GM12878 (cell line): Measurements from ENCODE around the gene BBLN. TPM values are rescaled to one million over a fixed set of nuclear protein-coding genes. Genes with fewer than 3 reads are reported as not detected.
A peak's percentile ranks its signal among the peaks of the same experiment; 100 is the strongest.

Experiments used
- ATF7 ChIP-seq: fragments of 450-650 bp; IDR thresholded peaks from 2 replicates; pipeline ENCODE4 v1.6.1; 2016; ENCODE audit warnings: low read depth, mild to moderate bottlenecking
- BHLHE40 ChIP-seq, 2 experiments: fragments of 450-650 bp in 1 of 2; IDR thresholded peaks; 2 replicates each; pipeline ENCODE4 v1.6.1; 2011 to 2017; ENCODE audit warnings: low read depth in 2 of 2, borderline replicate concordance in 1 of 2, improper control_type of control experiment in 1 of 2, low read length in 1 of 2, mild to moderate bottlenecking in 1 of 2
- CBX5 ChIP-seq: sonication (generic); IDR thresholded peaks from 2 replicates; pipeline ENCODE4 v1.6.1; 2016; ENCODE audit warnings: low read depth, moderate library complexity, mild to moderate bottlenecking, inconsistent platforms
- CHD2 ChIP-seq: IDR thresholded peaks from 2 replicates; pipeline ENCODE4 v1.6.1; 2011; ENCODE audit warnings: low read depth, low read length, improper control_type of control experiment, borderline replicate concordance
- CREM ChIP-seq: IDR thresholded peaks from 2 replicates; pipeline ENCODE4 v1.6.1; 2014; ENCODE audit warnings: antibody characterized with exemption, low read depth
- ESRRA ChIP-seq: IDR thresholded peaks from 2 replicates; pipeline ENCODE4 v1.6.1; 2012; ENCODE audit warnings: mild to moderate bottlenecking, low read length, improper control_type of control experiment
- FOXK2 ChIP-seq: fragments of 450-650 bp; IDR thresholded peaks from 2 replicates; pipeline ENCODE4 v1.6.1; 2017; ENCODE audit warnings: mild to moderate bottlenecking, moderate library complexity
- GATAD2B ChIP-seq: fragments of 450-650 bp; conservative IDR thresholded peaks from 2 replicates; pipeline ENCODE4 v1.6.1; 2017; ENCODE audit warnings: low read depth, mild to moderate bottlenecking, moderate library complexity
- IKZF1 ChIP-seq: fragments of 450-650 bp; conservative IDR thresholded peaks from 2 replicates; pipeline ENCODE4 v1.6.1; 2017; ENCODE audit warnings: antibody characterized with exemption, mild to moderate bottlenecking
- MTA2 ChIP-seq: fragments of 450-650 bp; IDR thresholded peaks from 2 replicates; pipeline ENCODE4 v1.6.1; 2016; ENCODE audit warnings: low read depth, mild to moderate bottlenecking, moderate library complexity
- MXI1 ChIP-seq: fragments of 150-350 bp; IDR thresholded peaks from 2 replicates; pipeline ENCODE4 v1.6.1; 2011; ENCODE audit warnings: low read depth, mild to moderate bottlenecking, inconsistent platforms, low read length, improper control_type of control experiment
- MYB ChIP-seq: fragments of 150-350 bp; IDR thresholded peaks from 2 replicates; pipeline ENCODE4 v1.6.1; 2014; ENCODE audit warnings: mild to moderate bottlenecking, low read depth, low read length, borderline replicate concordance
- NFYA ChIP-seq: IDR thresholded peaks from 2 replicates; pipeline ENCODE4 v1.6.1; 2011; ENCODE audit warnings: low read depth, mild to moderate bottlenecking, low read length, improper control_type of control experiment, borderline replicate concordance
- PAX8 ChIP-seq: fragments of 450-650 bp; IDR thresholded peaks from 2 replicates; pipeline ENCODE4 v1.6.1; 2017; ENCODE audit warnings: mild to moderate bottlenecking, moderate library complexity
- POLR2AphosphoS2 ChIP-seq: IDR thresholded peaks from 2 replicates; pipeline ENCODE4 v1.6.1; 2011; ENCODE audit warnings: low read depth, mild to moderate bottlenecking, low read length, improper control_type of control experiment, moderate library complexity
- SREBF1 ChIP-seq: IDR thresholded peaks from 2 replicates; pipeline ENCODE4 v1.6.1; 2012; ENCODE audit warnings: mild to moderate bottlenecking, low read length
- TCF7 ChIP-seq: IDR thresholded peaks from 2 replicates; pipeline ENCODE4 v1.6.1; 2014; ENCODE audit warnings: antibody characterized with exemption, borderline replicate concordance
- ZNF207 ChIP-seq: fragments of 450-650 bp; IDR thresholded peaks from 2 replicates; pipeline ENCODE4 v1.6.1; 2014; ENCODE audit warnings: antibody characterized with exemption, mild to moderate bottlenecking, borderline replicate concordance
- ZNF217 ChIP-seq: fragments of 450-650 bp; IDR thresholded peaks from 2 replicates; pipeline ENCODE4 v1.6.1; 2017; ENCODE audit warnings: antibody characterized with exemption, mild to moderate bottlenecking
- polyA plus RNA-seq, 11 experiments: library from polyadenylated mRNA; depleted of rRNA in 4 of 11; unstranded in 6 of 11; stranded (reverse) in 5 of 11; fragments of >200 nt; fragmentation: Nextera tagmentation in 4 of 11; fragmentation: Illumina TruSeq in 1 of 11; extraction: Ambion mirVana in 4 of 11; extraction: Trizol in 1 of 11; gene quantifications; 1 replicate in 1 of 11; 2 replicates in 10 of 11; pipeline versions ENCODE4 v1.2.1 to v1.2.3, GENCODE V29; 2011 to 2016; ENCODE audit warnings: inconsistent platforms in 2 of 11, missing spikeins in 2 of 11, low read depth in 1 of 11
- total RNA-seq, 4 experiments: library from RNA; depleted of rRNA in 3 of 4; stranded (reverse); fragments of >200 nt in 3 of 4; fragmentation: Illumina TruSeq in 1 of 4; extraction: Trizol in 1 of 4; gene quantifications; 2 replicates each; pipeline versions ENCODE4 v1.2.1 to v1.2.3, GENCODE V29; 2013 to 2021
- TF ChIP-seq, protein P1 (sequence below): fragments of 450-650 bp; formaldehyde crosslinking; IDR thresholded peaks from 2 replicates; pipeline ENCODE4 v1.4.0; 2020; ENCODE audit warnings: mild to moderate bottlenecking, moderate library complexity
- TF ChIP-seq, protein P2 (sequence below): fragments of 450-650 bp; conservative IDR thresholded peaks from 2 replicates; pipeline ENCODE4 v1.6.1; 2017; ENCODE audit warnings: mild to moderate bottlenecking, moderate library complexity
- TF ChIP-seq, protein P3 (sequence below): fragments of 450-650 bp; IDR thresholded peaks from 2 replicates; pipeline ENCODE4 v1.6.1; 2016; ENCODE audit warnings: mild to moderate bottlenecking, moderate library complexity, borderline replicate concordance

Gene BBLN
- total and polyA plus RNA-seq, 10 of the 15 experiments (the other 5 are each of a cell fraction or from before 2014, with no cell fraction given): 3.8 to 194 (median 66.2) TPM

DNA sequence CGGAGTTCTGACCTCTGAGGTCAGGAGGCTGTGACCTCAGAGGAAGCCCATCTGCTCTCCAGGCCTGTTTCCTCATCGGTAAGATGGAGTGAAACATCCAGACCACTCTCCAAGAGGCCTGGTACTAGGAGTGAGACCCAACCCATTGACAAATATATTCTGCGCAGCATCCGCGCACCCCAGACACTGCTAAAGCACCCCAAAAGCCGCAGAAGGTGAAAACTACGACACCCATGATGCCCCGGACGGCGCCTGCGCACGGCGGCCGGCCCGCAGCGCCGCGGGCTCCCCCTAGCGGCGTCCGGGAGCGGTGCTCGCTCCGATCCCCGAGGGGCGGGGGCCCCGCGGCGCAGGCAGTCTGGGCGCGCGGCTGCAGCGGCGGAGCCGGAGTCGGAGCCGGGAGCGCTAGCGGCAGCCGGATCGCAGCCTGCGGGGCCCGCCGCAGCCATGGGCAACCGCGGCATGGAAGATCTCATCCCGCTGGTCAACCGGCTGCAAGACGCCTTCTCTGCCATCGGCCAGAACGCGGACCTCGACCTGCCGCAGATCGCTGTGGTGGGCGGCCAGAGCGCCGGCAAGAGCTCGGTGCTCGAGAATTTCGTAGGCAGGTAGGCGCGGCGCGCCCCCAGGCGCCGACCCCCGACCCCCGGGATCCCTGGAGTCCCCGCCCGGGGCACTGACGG lies 43.1 kb downstream of the BBLN start, which contains the start of gene DNM1 (continued):
- TF ChIP-seq, protein P1, sequence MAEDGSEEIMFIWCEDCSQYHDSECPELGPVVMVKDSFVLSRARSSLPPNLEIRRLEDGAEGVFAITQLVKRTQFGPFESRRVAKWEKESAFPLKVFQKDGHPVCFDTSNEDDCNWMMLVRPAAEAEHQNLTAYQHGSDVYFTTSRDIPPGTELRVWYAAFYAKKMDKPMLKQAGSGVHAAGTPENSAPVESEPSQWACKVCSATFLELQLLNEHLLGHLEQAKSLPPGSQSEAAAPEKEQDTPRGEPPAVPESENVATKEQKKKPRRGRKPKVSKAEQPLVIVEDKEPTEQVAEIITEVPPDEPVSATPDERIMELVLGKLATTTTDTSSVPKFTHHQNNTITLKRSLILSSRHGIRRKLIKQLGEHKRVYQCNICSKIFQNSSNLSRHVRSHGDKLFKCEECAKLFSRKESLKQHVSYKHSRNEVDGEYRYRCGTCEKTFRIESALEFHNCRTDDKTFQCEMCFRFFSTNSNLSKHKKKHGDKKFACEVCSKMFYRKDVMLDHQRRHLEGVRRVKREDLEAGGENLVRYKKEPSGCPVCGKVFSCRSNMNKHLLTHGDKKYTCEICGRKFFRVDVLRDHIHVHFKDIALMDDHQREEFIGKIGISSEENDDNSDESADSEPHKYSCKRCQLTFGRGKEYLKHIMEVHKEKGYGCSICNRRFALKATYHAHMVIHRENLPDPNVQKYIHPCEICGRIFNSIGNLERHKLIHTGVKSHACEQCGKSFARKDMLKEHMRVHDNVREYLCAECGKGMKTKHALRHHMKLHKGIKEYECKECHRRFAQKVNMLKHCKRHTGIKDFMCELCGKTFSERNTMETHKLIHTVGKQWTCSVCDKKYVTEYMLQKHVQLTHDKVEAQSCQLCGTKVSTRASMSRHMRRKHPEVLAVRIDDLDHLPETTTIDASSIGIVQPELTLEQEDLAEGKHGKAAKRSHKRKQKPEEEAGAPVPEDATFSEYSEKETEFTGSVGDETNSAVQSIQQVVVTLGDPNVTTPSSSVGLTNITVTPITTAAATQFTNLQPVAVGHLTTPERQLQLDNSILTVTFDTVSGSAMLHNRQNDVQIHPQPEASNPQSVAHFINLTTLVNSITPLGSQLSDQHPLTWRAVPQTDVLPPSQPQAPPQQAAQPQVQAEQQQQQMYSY: no peak
- TF ChIP-seq SREBF1: no peak
- TF ChIP-seq ATF7: no peak
- no peak for TF ChIP-seq MXI1
- peak; percentile 54 for TF ChIP-seq CREM
- peak; percentile 48 for TF ChIP-seq GATAD2B
- 0 out of 2 replicates have a peak, but pooled peaks have one; percentile 48 for TF ChIP-seq ZNF217
- no peak for TF ChIP-seq ESRRA
- no peak for TF ChIP-seq NFYA
- TF ChIP-seq IKZF1: peak; percentile 96
- TF ChIP-seq ZNF207: 0 out of 2 replicates have a peak, but pooled peaks have one; percentile 50
- TF ChIP-seq CBX5: no peak
- no peak for TF ChIP-seq FOXK2
- TF ChIP-seq, protein P2, sequence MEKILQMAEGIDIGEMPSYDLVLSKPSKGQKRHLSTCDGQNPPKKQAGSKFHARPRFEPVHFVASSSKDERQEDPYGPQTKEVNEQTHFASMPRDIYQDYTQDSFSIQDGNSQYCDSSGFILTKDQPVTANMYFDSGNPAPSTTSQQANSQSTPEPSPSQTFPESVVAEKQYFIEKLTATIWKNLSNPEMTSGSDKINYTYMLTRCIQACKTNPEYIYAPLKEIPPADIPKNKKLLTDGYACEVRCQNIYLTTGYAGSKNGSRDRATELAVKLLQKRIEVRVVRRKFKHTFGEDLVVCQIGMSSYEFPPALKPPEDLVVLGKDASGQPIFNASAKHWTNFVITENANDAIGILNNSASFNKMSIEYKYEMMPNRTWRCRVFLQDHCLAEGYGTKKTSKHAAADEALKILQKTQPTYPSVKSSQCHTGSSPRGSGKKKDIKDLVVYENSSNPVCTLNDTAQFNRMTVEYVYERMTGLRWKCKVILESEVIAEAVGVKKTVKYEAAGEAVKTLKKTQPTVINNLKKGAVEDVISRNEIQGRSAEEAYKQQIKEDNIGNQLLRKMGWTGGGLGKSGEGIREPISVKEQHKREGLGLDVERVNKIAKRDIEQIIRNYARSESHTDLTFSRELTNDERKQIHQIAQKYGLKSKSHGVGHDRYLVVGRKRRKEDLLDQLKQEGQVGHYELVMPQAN: peak; percentile 53; the same call in 1 of the 2 replicates
- TF ChIP-seq MYB: no peak
- no peak for TF ChIP-seq PAX8
- peak in 1 of 2 experiments; percentile 52; a peak in 2 of 4 replicates for TF ChIP-seq BHLHE40 (IDR thresholded peaks at IDR 0.05; ENCODE audit: borderline replicate concordance in 1 of 2, low read depth in 2 of 2, low read length in 1 of 2)
- TF ChIP-seq, protein P3, sequence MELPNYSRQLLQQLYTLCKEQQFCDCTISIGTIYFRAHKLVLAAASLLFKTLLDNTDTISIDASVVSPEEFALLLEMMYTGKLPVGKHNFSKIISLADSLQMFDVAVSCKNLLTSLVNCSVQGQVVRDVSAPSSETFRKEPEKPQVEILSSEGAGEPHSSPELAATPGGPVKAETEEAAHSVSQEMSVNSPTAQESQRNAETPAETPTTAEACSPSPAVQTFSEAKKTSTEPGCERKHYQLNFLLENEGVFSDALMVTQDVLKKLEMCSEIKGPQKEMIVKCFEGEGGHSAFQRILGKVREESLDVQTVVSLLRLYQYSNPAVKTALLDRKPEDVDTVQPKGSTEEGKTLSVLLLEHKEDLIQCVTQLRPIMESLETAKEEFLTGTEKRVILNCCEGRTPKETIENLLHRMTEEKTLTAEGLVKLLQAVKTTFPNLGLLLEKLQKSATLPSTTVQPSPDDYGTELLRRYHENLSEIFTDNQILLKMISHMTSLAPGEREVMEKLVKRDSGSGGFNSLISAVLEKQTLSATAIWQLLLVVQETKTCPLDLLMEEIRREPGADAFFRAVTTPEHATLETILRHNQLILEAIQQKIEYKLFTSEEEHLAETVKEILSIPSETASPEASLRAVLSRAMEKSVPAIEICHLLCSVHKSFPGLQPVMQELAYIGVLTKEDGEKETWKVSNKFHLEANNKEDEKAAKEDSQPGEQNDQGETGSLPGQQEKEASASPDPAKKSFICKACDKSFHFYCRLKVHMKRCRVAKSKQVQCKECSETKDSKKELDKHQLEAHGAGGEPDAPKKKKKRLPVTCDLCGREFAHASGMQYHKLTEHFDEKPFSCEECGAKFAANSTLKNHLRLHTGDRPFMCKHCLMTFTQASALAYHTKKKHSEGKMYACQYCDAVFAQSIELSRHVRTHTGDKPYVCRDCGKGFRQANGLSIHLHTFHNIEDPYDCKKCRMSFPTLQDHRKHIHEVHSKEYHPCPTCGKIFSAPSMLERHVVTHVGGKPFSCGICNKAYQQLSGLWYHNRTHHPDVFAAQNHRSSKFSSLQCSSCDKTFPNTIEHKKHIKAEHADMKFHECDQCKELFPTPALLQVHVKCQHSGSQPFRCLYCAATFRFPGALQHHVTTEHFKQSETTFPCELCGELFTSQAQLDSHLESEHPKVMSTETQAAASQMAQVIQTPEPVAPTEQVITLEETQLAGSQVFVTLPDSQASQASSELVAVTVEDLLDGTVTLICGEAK: no peak
- TF ChIP-seq MTA2: no peak
- no peak for TF ChIP-seq TCF7
- TF ChIP-seq POLR2AphosphoS2: no peak
- no peak for TF ChIP-seq CHD2
